Neuronal stem cell (in vitro differentiated cells): ENCODE measurements around the gene ENAH.

Source experiments
- DNase-seq: peaks from one replicate; pipeline ENCODE4 v3.0.0-alpha.2; 2013; ENCODE audit warnings: low spot score
- H2AFZ ChIP-seq: one replicate; pipeline ENCODE4 v1.6.1; 2013; ENCODE audit warnings: mild to moderate bottlenecking, low read length, inconsistent platforms
- H2AK5ac ChIP-seq: 2 replicates; pipeline ENCODE4 v1.6.1; 2013; ENCODE audit warnings: low read depth, mild to moderate bottlenecking, inconsistent platforms, low read length, moderate library complexity, mixed read lengths
- H2BK120ac ChIP-seq: 2 replicates; pipeline ENCODE4 v1.6.1; 2013; ENCODE audit warnings: low read depth, mild to moderate bottlenecking, inconsistent platforms, low read length, moderate library complexity, mixed read lengths
- H2BK12ac ChIP-seq: one replicate; pipeline ENCODE4 v1.6.1; 2013; ENCODE audit warnings: low read length, inconsistent platforms
- H2BK15ac ChIP-seq: 2 replicates; pipeline ENCODE4 v1.6.1; 2013; ENCODE audit warnings: mild to moderate bottlenecking, low read length, inconsistent platforms, mixed read lengths
- H2BK5ac ChIP-seq: one replicate; pipeline ENCODE4 v1.6.1; 2013; ENCODE audit warnings: inconsistent platforms, mild to moderate bottlenecking, low read length, moderate library complexity
- H3K14ac ChIP-seq: one replicate; pipeline ENCODE4 v1.6.1; 2013; ENCODE audit warnings: low read length, inconsistent platforms
- H3K18ac ChIP-seq: 2 replicates; pipeline ENCODE4 v1.6.1; 2013; ENCODE audit warnings: low read length, inconsistent platforms
- H3K23ac ChIP-seq: 2 replicates; pipeline ENCODE4 v1.6.1; 2013; ENCODE audit warnings: low read depth, mild to moderate bottlenecking, mixed read lengths, low read length, inconsistent platforms; ENCODE audit not compliant: poor library complexity
- H3K27ac ChIP-seq: replicated peaks from 3 replicates; pipeline ENCODE4 v1.5.1; 2013; ENCODE audit warnings: low read length, inconsistent platforms
- H3K27me3 ChIP-seq, 3 experiments: 2 replicates each; pipeline ENCODE4 v1.6.1; 2013; ENCODE audit warnings: low read length in 3 of 3, mild to moderate bottlenecking in 2 of 3, inconsistent platforms in 1 of 3, low read depth in 1 of 3, mixed read lengths in 1 of 3, moderate library complexity in 1 of 3; ENCODE audit not compliant: control insufficient read depth in 3 of 3, insufficient read depth in 3 of 3
- H3K36me3 ChIP-seq, 2 donors: replicated peaks in 1 of 2; 2 replicates each; pipeline ENCODE4 v1.6.1; 2013; ENCODE audit warnings: low read length in 2 of 2; ENCODE audit not compliant: control insufficient read depth in 2 of 2, insufficient read depth in 2 of 2
- H3K4ac ChIP-seq: 2 replicates; pipeline ENCODE4 v1.6.1; 2013; ENCODE audit warnings: inconsistent platforms, mild to moderate bottlenecking, low read length, moderate library complexity
- H3K4me1 ChIP-seq, 2 donors: 1 replicate in 1 of 2; 2 replicates in 1 of 2; pipeline ENCODE4 v1.6.1; 2013; ENCODE audit warnings: low read length in 2 of 2, low read depth in 1 of 2; ENCODE audit not compliant: control insufficient read depth in 2 of 2, insufficient read depth in 1 of 2
- H3K4me2 ChIP-seq: one replicate; pipeline ENCODE4 v1.6.1; 2013; ENCODE audit warnings: mild to moderate bottlenecking, low read length, inconsistent platforms; ENCODE audit not compliant: insufficient read depth, poor library complexity, severe bottlenecking
- H3K4me3 ChIP-seq, 2 donors: 2 replicates each; pipeline ENCODE4 v1.5.1; 2013; ENCODE audit warnings: low read length in 2 of 2, mild to moderate bottlenecking in 2 of 2, inconsistent platforms in 1 of 2, moderate library complexity in 1 of 2
- H3K79me1 ChIP-seq: one replicate; pipeline ENCODE4 v1.6.1; 2013; ENCODE audit warnings: low read depth, mild to moderate bottlenecking, inconsistent platforms, low read length, moderate library complexity
- H3K9ac ChIP-seq: one replicate; pipeline ENCODE4 v1.6.1; 2013; ENCODE audit warnings: mild to moderate bottlenecking, low read depth, low read length, inconsistent platforms; ENCODE audit not compliant: poor library complexity
- H3K9me3 ChIP-seq, 2 donors: replicated peaks in 1 of 2; 2 replicates each; pipeline versions ENCODE3 to v1.6.1; 2013; ENCODE audit warnings: low read length in 2 of 2, mild to moderate bottlenecking in 2 of 2, inconsistent platforms in 1 of 2, low read depth in 1 of 2, mixed read lengths in 1 of 2, moderate library complexity in 1 of 2; ENCODE audit not compliant: control insufficient read depth in 2 of 2, insufficient read depth in 1 of 2
- H4K8ac ChIP-seq: one replicate; pipeline ENCODE4 v1.6.1; 2013; ENCODE audit warnings: low read depth, mild to moderate bottlenecking, inconsistent platforms, low read length, moderate library complexity
- H4K91ac ChIP-seq: one replicate; pipeline ENCODE4 v1.6.1; 2013; ENCODE audit warnings: low read length, low read depth, mild to moderate bottlenecking, inconsistent platforms; ENCODE audit not compliant: poor library complexity
- WGBS, 2 donors: extraction: QIAGEN DNeasy Blood & Tissue Kit; methylation state at CpG; one replicate each; pipeline ENCODE4 v1.1.7; 2013; ENCODE audit warnings: missing lambda C conversion rate in 2 of 2, mixed read lengths in 1 of 2; ENCODE audit not compliant: insufficient read length in 2 of 2, insufficient replicate concordance in 1 of 2; ENCODE audit errors: extremely low coverage in 2 of 2; 5-methylcytosine and 5-hydroxymethylcytosine counted together

ENAH gene

DNA sequence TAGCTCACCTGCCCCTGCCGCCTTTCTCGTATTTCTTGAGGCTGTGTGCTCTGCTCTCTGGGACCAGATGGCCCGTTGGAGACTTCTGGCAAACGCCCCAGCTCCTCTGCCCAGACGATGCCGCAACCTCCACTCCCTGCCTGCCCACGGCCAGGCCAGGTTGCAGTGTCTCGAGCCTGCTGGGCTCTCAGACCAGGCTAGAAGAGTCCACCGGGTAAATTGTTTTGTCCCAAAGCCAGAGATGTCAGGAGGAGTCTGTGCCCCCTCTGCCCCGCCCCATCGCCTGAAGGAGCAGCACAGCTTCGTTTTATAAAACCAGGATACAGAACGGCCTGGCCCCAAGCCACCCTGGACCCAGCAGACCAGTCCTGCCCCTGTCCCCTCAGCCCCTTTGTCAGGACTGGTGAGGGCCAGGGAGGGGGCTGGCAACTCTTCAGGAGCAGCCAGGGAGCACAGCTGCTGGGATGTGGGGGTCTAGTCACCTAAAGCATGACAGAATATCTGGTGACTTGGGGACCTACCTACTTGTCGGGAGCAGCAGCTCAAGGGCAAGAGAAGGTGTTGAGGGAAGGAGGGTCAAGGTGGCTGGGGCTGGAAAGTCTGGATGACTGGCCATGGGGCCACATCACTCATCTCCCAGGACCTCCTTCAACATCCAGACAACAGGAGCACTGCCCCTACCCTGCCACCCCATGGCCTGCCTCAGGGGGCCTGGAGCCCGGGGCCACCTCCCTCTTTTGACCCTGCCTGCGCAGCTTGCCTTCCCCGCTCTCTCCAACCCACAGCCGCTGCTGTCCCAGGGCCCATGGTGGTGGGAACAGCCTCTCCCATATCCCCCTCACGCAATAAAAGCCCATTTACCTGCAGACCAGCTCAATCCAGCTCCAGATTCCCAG is 191.1 kb downstream of the ENAH start:
- H2BK12ac ChIP-seq, result no peak overlapping the region
- peaks cover 32 to 36% of the 10 kb centered on the region in 2 donors for H3K4me1 ChIP-seq
- H2BK120ac ChIP-seq, result no peak overlapping the region
- H3K18ac ChIP-seq, result peak overlapping the region; percentile 61
- no peak overlapping the region for H3K14ac ChIP-seq
- no peak overlapping the region for H4K8ac ChIP-seq
- no CpG with 5 or more reads among the region's 19 CpGs for whole genome bisulfite sequencing, 2 donors
- DNase-seq, result no peak
- no peak overlapping the region for H3K23ac ChIP-seq
- peak overlapping the region; percentile 67 for H2BK5ac ChIP-seq
- no peaks in the 10 kb centered on the region for H3K27me3 ChIP-seq
- no peak overlapping the region for H4K91ac ChIP-seq
- H3K9me3 ChIP-seq, result no peaks in the 10 kb centered on the region
- H3K4me2 ChIP-seq, result no peak overlapping the region
- no peaks in the 10 kb centered on the region for H3K36me3 ChIP-seq
- no peak overlapping the region for H3K4me3 ChIP-seq
- no peak overlapping the region for H3K4ac ChIP-seq
- no peak overlapping the region for H2AFZ ChIP-seq
- no peak overlapping the region for H3K27ac ChIP-seq
- peak overlapping the region; percentile 53 for H3K9ac ChIP-seq
- H2AK5ac ChIP-seq, result peak overlapping the region; percentile 12
- H2BK15ac ChIP-seq, result peak overlapping the region; percentile 83
- H3K79me1 ChIP-seq, result no peaks in the 10 kb centered on the region

DNA sequence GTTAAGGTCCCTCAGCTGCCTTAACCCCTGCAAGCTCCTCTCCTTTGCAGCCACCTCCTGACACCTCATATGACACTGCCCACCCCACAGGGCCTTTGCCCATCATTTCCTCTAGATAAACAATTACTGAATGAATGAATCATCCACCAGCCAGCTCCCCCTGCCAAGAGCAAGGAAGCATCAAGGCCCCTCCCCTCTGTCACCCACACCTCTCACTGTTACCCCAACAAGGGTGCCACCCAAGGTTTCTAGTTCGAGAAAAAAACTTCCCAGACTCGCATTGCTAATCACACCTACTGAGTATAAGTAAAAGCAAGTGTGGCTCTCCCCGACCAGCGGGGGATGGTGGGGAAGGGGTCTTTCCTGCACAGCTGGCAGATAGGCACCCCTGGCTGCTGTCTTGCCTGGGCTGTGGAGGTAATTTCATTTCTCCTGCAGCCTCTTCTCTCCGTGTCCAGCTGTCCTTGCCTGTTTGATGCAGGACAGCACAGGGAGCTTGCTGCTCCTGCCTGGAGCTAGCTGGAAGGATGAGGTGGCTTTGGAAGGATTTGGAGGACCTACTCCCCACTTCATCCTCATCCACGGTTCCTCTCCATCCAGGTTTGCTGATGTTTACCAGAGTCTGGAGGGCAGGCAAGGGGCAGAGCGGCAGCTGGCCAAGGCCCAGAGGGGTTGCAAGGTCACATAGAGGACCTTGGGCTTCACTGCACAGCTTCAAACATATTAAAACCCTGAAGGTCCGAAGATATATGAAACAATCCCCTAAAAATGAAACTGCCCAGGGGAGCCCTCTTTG is 192.0 kb downstream of the ENAH start:
- no peaks in the 10 kb centered on the region for H3K36me3 ChIP-seq
- no peak overlapping the region for H3K27ac ChIP-seq
- no peaks in the 10 kb centered on the region for H3K9me3 ChIP-seq
- no peaks in the 10 kb centered on the region for H3K79me1 ChIP-seq
- no peak overlapping the region for H2BK5ac ChIP-seq
- H2BK120ac ChIP-seq, result no peak overlapping the region
- peaks cover 32 to 36% of the 10 kb centered on the region in 2 donors for H3K4me1 ChIP-seq
- no peak overlapping the region for H3K14ac ChIP-seq
- no peak overlapping the region for H2AFZ ChIP-seq
- peak overlapping the region; percentile 83 for H2BK15ac ChIP-seq
- no peak overlapping the region for H3K9ac ChIP-seq
- H3K27me3 ChIP-seq, result no peaks in the 10 kb centered on the region
- no CpG with 5 or more reads among the region's 8 CpGs for WGBS, 2 donors
- H3K18ac ChIP-seq, result peak overlapping the region; percentile 5
- H2BK12ac ChIP-seq, result no peak overlapping the region
- H2AK5ac ChIP-seq, result no peak overlapping the region
- H4K8ac ChIP-seq, result no peak overlapping the region
- no peak overlapping the region for H3K4ac ChIP-seq
- no peak for DNase-seq
- H4K91ac ChIP-seq, result no peak overlapping the region
- no peak overlapping the region for H3K23ac ChIP-seq
- no peak overlapping the region for H3K4me3 ChIP-seq
- H3K4me2 ChIP-seq, result no peak overlapping the region

DNA sequence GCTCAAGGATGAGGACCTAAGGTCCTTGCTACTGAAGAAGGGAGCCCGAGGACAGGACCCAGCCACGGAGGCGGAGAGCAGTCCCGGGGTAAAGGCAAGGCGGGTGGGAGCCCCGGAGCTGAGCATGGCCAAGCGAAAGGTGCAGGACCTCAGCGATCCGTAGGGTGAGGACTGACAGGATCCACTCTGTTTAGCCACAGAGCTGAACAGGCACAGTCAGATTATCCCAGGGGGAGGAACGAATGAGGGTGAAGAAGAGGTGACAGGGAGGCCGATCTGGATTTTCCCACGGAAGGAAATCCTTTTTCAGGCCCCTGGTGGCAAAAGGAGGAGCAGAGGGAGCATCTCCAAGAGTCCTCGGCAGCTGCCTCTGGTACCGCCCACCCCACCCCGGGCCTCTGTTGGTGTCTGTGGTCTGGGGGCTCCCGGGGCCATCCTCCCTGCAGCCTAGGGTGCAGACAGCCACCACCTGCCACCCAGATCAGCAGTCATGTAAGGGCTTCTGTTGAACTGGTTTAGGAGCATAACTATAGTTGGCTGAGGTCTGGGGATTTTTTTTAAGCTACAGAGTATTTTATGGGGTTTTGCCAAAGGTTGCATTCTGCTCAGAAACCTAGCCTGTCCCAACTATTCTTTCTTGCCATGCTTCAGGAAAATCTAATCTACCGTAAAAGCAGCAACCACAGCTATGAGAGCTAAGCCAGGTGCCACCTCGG is 192.7 kb downstream of the ENAH start:
- WGBS, 2 donors, result no CpG with 5 or more reads among the region's 18 CpGs
- H2AFZ ChIP-seq, result no peak overlapping the region
- H3K18ac ChIP-seq, result no peak overlapping the region
- no peaks in the 10 kb centered on the region for H3K79me1 ChIP-seq
- H3K9me3 ChIP-seq, result no peaks in the 10 kb centered on the region
- no peak overlapping the region for H2BK15ac ChIP-seq
- H3K4me2 ChIP-seq, result no peak overlapping the region
- no peak overlapping the region for H3K27ac ChIP-seq
- no peak overlapping the region for H2BK12ac ChIP-seq
- no peak for DNase-seq
- peaks cover 24 to 30% of the 10 kb centered on the region in 2 donors for H3K4me1 ChIP-seq
- H2AK5ac ChIP-seq, result no peak overlapping the region
- no peak overlapping the region for H3K4me3 ChIP-seq
- no peak overlapping the region for H4K8ac ChIP-seq
- H2BK120ac ChIP-seq, result no peak overlapping the region
- no peak overlapping the region for H3K14ac ChIP-seq
- H3K23ac ChIP-seq, result no peak overlapping the region
- no peaks in the 10 kb centered on the region for H3K36me3 ChIP-seq
- H3K27me3 ChIP-seq, result no peaks in the 10 kb centered on the region
- no peak overlapping the region for H3K4ac ChIP-seq
- H3K9ac ChIP-seq, result no peak overlapping the region
- H4K91ac ChIP-seq, result no peak overlapping the region
- H2BK5ac ChIP-seq, result no peak overlapping the region
